Measurements from ENCODE around the gene PNMA8B.

Gene PNMA8B

DNA sequence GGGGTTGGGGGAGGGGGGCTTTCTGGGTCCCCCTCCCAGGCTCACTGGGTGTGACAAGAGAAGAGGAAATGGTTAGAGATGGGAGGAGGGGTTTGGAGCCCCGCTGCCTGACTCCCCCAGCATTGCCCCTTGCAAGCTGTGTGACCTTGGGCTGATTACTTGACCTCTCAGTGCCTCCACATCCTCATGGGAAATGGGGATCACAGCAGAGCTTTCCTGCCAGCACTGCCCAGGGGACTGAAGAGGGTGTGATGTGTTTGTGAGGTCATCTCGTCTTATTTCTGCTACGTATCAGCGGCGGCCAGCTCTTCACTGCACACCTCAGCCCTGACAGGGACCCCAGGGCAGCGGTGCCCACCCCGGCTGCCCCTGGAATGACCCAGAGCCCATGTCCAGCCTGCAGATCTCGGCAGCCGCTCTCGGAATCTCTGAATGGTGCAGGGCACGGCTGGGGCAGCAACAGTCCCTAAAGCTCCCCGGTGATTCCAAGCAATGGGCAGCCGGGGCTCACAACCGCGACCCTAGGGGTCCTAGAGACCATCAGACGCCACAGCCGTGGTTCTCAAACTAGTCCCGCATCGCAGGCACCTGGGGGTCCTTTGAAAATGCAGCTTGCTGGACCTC lies 8.4 kb downstream of the PNMA8B start:
- peak overlapping the region; percentile 47 for H3K4me3 ChIP-seq (replicated peaks; ENCODE audit: low read depth, low read length)
- no peak for DNase-seq (ENCODE audit: low read depth)
- TF ChIP-seq, protein P1, sequence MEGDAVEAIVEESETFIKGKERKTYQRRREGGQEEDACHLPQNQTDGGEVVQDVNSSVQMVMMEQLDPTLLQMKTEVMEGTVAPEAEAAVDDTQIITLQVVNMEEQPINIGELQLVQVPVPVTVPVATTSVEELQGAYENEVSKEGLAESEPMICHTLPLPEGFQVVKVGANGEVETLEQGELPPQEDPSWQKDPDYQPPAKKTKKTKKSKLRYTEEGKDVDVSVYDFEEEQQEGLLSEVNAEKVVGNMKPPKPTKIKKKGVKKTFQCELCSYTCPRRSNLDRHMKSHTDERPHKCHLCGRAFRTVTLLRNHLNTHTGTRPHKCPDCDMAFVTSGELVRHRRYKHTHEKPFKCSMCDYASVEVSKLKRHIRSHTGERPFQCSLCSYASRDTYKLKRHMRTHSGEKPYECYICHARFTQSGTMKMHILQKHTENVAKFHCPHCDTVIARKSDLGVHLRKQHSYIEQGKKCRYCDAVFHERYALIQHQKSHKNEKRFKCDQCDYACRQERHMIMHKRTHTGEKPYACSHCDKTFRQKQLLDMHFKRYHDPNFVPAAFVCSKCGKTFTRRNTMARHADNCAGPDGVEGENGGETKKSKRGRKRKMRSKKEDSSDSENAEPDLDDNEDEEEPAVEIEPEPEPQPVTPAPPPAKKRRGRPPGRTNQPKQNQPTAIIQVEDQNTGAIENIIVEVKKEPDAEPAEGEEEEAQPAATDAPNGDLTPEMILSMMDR (IDR thresholded peaks at IDR 0.05; ENCODE audit: low read length, missing control alignments) = no peak

DNA sequence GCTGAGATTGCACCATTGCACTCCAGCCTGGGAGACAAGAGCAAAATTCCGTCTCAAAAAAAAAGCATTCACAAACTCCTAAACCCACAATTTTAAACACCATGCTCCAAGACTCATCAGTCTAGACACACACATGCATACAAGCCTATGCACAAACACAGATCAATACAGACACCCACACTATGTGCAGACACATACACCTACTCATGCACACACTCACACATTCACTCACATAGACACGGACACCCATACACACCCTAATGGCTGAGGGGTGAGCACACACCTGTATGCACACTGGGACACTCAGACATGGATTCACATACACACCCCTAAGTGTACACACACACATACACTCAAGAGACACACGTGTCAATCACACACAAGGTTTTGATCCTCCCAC lies 9.3 kb downstream of the PNMA8B start:
- TF ChIP-seq, protein P1 (IDR thresholded peaks at IDR 0.05; ENCODE audit: low read length, missing control alignments) = no peak
- DNase-seq (ENCODE audit: low read depth) = no peak
- no peak overlapping the region for H3K4me3 ChIP-seq (replicated peaks; ENCODE audit: low read depth, low read length)

DNA sequence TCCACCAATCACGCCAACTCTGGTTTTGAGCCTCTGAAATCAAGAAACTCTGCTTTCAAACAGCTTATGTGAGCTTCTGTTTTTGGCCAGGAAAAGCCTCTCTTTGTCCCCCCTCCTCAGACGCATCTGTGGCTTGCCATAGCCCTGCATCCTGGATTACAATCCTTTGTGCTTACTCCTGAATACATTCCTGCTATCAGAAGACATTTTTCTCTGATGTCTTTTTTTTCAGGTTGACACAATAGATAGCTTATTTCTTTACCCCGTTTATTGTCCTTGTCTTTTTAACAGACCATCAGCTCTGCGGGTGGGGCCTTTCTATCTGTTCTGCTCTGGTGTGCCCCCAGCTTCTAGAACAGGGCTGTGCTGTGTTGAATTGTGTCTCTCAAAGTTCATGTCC lies 11.0 kb downstream of the PNMA8B start:
- H3K4me3 ChIP-seq (replicated peaks; ENCODE audit: low read depth, low read length) = no peak overlapping the region
- TF ChIP-seq, protein P1 (IDR thresholded peaks at IDR 0.05; ENCODE audit: low read length, missing control alignments) = no peak
- DNase-seq (ENCODE audit: low read depth) = no peak

DNA sequence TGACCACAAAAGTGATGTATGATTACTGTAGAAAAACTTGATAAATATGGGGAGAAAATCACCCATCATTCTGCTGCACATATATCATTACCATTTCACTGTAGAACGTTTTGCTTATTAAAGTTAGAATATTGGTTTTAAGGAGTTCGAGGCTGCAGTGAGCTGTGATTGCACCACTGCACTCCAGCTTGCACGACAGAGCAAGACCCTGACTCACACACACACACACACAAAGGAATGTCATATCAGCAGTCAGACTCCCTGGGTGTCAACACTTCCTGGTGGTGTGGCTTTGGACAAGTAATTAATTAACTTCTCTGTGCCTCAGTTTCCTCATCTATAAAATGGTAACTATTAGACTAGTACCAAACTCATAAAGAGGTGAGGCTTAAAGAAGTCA lies 13.0 kb downstream of the PNMA8B start:
- no peak overlapping the region for H3K4me3 ChIP-seq (replicated peaks; ENCODE audit: low read depth, low read length)
- peak; percentile 39 for DNase-seq (ENCODE audit: low read depth)
- TF ChIP-seq, protein P1 (IDR thresholded peaks at IDR 0.05; ENCODE audit: low read length, missing control alignments) = no peak

DNA sequence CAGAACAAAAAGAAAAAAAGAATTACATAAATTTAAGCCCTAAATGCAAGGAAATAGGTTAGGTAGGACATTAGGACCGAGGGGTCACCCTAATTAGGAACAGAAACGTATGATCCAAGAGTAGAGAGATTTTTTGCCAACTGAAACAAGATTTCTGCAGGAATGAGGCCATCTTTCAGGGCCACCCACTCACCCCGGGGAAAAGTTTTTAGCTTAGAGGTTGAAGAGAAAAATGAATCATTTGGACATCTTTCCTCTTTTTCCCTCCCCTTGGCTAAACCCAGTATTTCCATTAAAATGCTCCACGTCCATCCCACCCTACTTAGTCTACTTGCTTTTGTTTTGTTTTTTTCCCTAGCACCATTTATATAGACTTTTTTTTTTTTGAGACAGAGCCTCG lies 13.7 kb downstream of the PNMA8B start:
- peak; percentile 25 for DNase-seq (ENCODE audit: low read depth)
- no peak overlapping the region for H3K4me3 ChIP-seq (replicated peaks; ENCODE audit: low read depth, low read length)
- TF ChIP-seq, protein P1 (IDR thresholded peaks at IDR 0.05; ENCODE audit: low read length, missing control alignments) = no peak

DNA sequence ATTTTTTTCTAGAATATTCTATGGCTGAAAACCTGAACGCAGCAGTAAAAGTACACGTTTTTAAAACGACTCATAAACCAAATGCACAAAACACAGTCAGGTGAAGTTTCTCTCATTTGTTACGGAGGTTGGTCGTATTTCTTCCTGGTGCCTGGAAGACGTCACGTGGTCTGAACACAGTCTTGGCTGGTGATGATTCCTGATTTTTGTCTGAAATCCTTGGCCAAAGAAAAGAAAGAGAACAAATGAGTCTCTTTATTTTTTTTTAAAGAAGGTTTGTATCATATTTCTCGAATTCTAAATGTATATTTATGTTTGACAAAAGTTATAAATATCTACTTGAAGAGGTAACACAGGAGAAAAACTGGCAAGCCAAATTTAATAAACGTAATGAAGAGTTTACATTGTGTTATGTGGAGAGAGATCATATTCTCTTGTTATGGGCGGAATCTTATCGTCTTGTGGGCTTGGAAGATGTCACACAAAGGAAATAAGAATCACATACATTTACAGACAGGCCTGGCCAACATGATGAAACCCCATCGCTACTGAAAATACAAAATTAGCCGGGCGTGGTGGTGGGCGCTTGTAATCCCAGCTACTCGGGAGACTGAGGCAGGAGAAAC lies 14.3 kb downstream of the PNMA8B start:
- TF ChIP-seq, protein P1 (IDR thresholded peaks at IDR 0.05; ENCODE audit: low read length, missing control alignments) = no peak
- no peak overlapping the region for H3K4me3 ChIP-seq (replicated peaks; ENCODE audit: low read depth, low read length)
- DNase-seq (ENCODE audit: low read depth) = peak; percentile 51

- TF ChIP-seq, protein P1 (IDR thresholded peaks at IDR 0.05; ENCODE audit: low read length, missing control alignments) = no peak
- no peak overlapping the region for H3K4me3 ChIP-seq (replicated peaks; ENCODE audit: low read depth, low read length)
- DNase-seq (ENCODE audit: low read depth) = peak; percentile 80
Observed at GRCh38 chr19:46480415-46480814, 15.3 kb downstream of the PNMA8B start.

Data from fibroblast of pulmonary artery (primary cell).